DOHH2 (cell line): Measurements from ENCODE around the gene BCAS1.

Experiments used
- H3F3A ChIP-seq: fragments of 200-600 bp; sonication (generic), shearing (Covaris generic); 2 replicates; pipeline ENCODE4 v1.6.0; 2016; ENCODE audit warnings: antibody characterized with exemption, mild to moderate bottlenecking; ENCODE audit not compliant: control insufficient read depth, insufficient read depth
- H3K27ac ChIP-seq: fragments of 200-600 bp; sonication (generic); 2 replicates; pipeline ENCODE4 v1.5.1; 2014; ENCODE audit warnings: low read depth, mild to moderate bottlenecking, low read length, moderate library complexity
- H3K27me3 ChIP-seq: fragments of 200-600 bp; sonication (generic); 2 replicates; pipeline ENCODE4 v1.6.1; 2014; ENCODE audit warnings: mild to moderate bottlenecking, low read length, mixed read lengths; ENCODE audit not compliant: control insufficient read depth
- H3K36me3 ChIP-seq: fragments of 200-600 bp; sonication (generic); 2 replicates; pipeline ENCODE4 v1.6.1; 2014; ENCODE audit warnings: mild to moderate bottlenecking, low read length, moderate library complexity, mixed read lengths; ENCODE audit not compliant: control insufficient read depth
- H3K4me1 ChIP-seq: fragments of 200-600 bp; sonication (generic); 2 replicates; pipeline ENCODE4 v1.6.1; 2014; ENCODE audit warnings: mild to moderate bottlenecking, low read length, mixed read lengths; ENCODE audit not compliant: control insufficient read depth
- H3K4me2 ChIP-seq: fragments of 200-600 bp; sonication (generic); 2 replicates; pipeline ENCODE4 v1.6.0; 2014; ENCODE audit warnings: mild to moderate bottlenecking, low read length, moderate library complexity
- H3K4me3 ChIP-seq: fragments of 200-600 bp; sonication (generic); 2 replicates; pipeline ENCODE4 v1.5.1; 2014; ENCODE audit warnings: mild to moderate bottlenecking, low read length, mixed read lengths
- H3K79me2 ChIP-seq: fragments of 200-600 bp; sonication (generic); 2 replicates; pipeline ENCODE4 v1.6.1; 2014; ENCODE audit warnings: mild to moderate bottlenecking, low read length, mixed read lengths; ENCODE audit not compliant: control insufficient read depth
- H3K9me2 ChIP-seq: fragments of 200-600 bp; sonication (generic); replicated peaks from 2 replicates; pipeline ENCODE4 v1.6.1; 2014; ENCODE audit warnings: mild to moderate bottlenecking, low read length, mixed read lengths; ENCODE audit not compliant: control insufficient read depth
- H3K9me3 ChIP-seq: fragments of 200-600 bp; sonication (generic); 2 replicates; pipeline ENCODE4 v1.6.1; 2014; ENCODE audit warnings: antibody characterized with exemption, low read length, mixed read lengths; ENCODE audit not compliant: control insufficient read depth, insufficient read depth
- H4K20me1 ChIP-seq: fragments of 200-600 bp; sonication (generic); 2 replicates; pipeline ENCODE4 v1.6.0; 2014; ENCODE audit warnings: low read depth, mild to moderate bottlenecking, antibody characterized with exemption, low read length, moderate library complexity; ENCODE audit not compliant: control insufficient read depth, insufficient read depth
- EZH2phosphoT487 ChIP-seq: fragments of 200-600 bp; sonication (generic); IDR thresholded peaks from 2 replicates; pipeline ENCODE4 v1.6.1; 2017; ENCODE audit warnings: borderline replicate concordance, mild to moderate bottlenecking, antibody characterized with exemption, low read length, moderate library complexity, mixed read lengths
- TF ChIP-seq, protein P1 (sequence below): fragments of 200-600 bp; sonication (generic); IDR thresholded peaks from one replicate; pipeline ENCODE4 v1.5.1; 2014; ENCODE audit warnings: antibody characterized with exemption, mild to moderate bottlenecking, low read depth, low read length; ENCODE audit not compliant: poor library complexity, severe bottlenecking

The BCAS1 gene

DNA sequence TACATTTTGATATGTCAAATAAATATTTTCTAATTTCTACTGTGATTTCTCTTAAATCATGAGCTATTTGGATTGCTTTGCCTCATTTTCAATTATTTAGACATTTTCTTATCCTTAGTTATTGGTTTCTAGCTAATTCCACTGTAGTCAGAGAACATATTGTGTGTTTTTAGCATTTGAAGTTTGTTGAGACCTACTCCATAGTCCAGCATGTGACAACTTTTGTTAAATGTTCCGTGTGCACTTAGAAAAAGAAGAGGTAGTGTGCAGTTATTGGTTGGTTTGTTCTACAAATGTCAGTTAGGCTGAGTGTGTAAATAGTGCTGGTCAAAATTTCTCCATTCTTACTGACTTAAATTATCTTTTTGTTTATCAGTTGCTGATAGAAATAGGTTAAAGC is 138.8 kb downstream of the BCAS1 start:
- H3K27ac ChIP-seq: peak overlapping the region; percentile 99
- H3K79me2 ChIP-seq: no peaks in the 10 kb centered on the region
- H3K27me3 ChIP-seq: no peaks in the 10 kb centered on the region
- H3K4me2 ChIP-seq: peak overlapping the region; percentile 91
- no peaks in the 10 kb centered on the region for H3K9me3 ChIP-seq
- H3F3A ChIP-seq: peaks cover 54% of the 10 kb centered on the region
- H4K20me1 ChIP-seq: no peaks in the 10 kb centered on the region
- H3K36me3 ChIP-seq: no peaks in the 10 kb centered on the region
- H3K9me2 ChIP-seq: no peaks in the 10 kb centered on the region
- peak overlapping the region; percentile 48 for H3K4me3 ChIP-seq
- H3K4me1 ChIP-seq: peaks cover 94% of the 10 kb centered on the region
- TF ChIP-seq EZH2phosphoT487: no peak
- TF ChIP-seq, protein P1, sequence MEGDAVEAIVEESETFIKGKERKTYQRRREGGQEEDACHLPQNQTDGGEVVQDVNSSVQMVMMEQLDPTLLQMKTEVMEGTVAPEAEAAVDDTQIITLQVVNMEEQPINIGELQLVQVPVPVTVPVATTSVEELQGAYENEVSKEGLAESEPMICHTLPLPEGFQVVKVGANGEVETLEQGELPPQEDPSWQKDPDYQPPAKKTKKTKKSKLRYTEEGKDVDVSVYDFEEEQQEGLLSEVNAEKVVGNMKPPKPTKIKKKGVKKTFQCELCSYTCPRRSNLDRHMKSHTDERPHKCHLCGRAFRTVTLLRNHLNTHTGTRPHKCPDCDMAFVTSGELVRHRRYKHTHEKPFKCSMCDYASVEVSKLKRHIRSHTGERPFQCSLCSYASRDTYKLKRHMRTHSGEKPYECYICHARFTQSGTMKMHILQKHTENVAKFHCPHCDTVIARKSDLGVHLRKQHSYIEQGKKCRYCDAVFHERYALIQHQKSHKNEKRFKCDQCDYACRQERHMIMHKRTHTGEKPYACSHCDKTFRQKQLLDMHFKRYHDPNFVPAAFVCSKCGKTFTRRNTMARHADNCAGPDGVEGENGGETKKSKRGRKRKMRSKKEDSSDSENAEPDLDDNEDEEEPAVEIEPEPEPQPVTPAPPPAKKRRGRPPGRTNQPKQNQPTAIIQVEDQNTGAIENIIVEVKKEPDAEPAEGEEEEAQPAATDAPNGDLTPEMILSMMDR: no peak

DNA sequence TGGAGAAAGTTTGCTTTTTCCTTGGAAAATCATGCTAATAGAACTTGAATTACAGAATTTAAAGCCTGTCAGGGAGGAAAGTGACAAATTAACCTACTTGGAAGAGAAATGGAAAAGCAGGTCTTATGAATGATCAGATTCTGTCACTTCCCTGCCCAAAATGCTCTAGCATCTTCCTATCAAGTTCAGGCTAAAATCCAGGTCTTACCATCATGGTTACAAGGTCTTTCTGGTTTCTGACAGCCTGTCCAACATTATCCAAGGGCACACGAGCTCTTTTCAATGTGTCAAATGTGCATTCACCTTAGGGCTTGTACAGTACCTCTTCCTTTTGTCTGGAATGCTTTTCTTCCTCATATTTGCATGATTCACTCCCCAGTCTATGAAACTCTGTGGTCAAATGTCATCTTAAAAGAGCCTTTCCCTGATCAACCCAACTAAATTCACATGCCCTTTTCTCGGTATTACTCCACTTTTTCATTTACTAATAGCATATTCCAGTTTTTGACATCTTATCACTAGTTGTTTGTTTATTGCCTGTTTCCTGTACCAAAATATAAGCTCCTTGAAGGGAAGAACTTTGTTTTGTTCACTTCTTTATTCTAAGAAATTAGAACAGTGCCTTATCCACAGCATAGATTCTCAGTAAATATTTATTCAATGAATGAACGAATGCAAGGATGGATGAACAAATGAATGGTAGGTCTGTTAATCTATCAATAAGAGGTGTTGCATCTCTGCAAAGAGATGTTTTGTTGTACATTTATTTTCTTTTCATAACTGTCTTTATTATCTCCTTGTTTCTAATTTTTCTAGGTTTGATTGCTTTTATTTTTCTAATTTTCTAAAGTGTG is 139.5 kb downstream of the BCAS1 start:
- Histone ChIP-seq H3F3A (peaks cover 58% of the 10 kb centered on the region), H3K4me1 (peaks cover 93% of the 10 kb centered on the region), H3K27ac (peak overlapping the region; percentile 99), H3K36me3 (no peaks in the 10 kb centered on the region), H3K79me2 (no peaks in the 10 kb centered on the region), H3K9me3 (no peaks in the 10 kb centered on the region), H4K20me1 (no peaks in the 10 kb centered on the region), H3K4me3 (peak overlapping the region; percentile 48), H3K9me2 (no peaks in the 10 kb centered on the region), H3K27me3 (no peaks in the 10 kb centered on the region), H3K4me2 (peak overlapping the region; percentile 91)
- TF ChIP-seq, protein P1: no peak
- no peak for TF ChIP-seq EZH2phosphoT487

DNA sequence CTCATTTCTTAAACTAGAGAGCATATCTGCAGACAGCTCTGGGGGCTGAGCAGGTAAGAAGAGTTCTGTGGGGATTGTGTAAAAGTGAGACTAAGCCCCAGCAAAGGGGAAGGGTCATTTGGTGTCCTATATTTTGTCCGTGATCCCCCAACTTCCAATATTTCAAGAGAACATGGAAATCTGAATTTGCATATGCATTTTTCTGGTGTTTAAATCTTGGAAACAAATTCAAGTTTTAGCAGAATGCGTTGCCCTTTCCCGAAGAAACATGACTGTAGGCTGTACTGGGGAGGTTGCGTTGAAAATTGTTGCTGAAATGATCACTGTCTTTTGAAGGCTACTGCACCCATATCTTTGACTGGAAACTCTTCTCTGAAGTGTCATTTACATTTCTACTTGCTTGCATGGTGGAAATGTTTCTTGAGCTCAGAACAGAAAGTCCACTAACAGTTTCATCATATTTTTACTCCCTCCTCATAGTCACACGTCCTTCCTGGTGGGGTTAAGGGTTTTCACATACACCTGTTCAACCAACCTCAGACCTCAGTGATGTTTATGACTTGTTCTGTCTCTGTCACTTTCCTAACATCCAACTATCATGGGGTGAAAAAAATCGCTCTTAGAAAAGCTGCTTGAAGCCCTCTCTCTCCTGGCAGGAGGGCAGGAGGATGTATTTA is 140.3 kb downstream of the BCAS1 start:
- Histone ChIP-seq H3K4me1 (peaks cover 93% of the 10 kb centered on the region), H3K4me3 (peak overlapping the region; percentile 48), H3K27me3 (no peaks in the 10 kb centered on the region), H3K79me2 (no peaks in the 10 kb centered on the region), H3K27ac (peak overlapping the region; percentile 99), H3K4me2 (peak overlapping the region; percentile 91), H4K20me1 (no peaks in the 10 kb centered on the region), H3K36me3 (no peaks in the 10 kb centered on the region), H3F3A (peaks cover 57% of the 10 kb centered on the region), H3K9me2 (no peaks in the 10 kb centered on the region), H3K9me3 (no peaks in the 10 kb centered on the region)
- no peak for TF ChIP-seq EZH2phosphoT487
- TF ChIP-seq, protein P1: no peak
